ENCODE data around the gene OR1F1. TPM values are rescaled to one million over a fixed set of nuclear protein-coding genes. Genes with fewer than 3 reads are reported as not detected.

Gene OR1F1
- total RNA-seq, 1 experiment from 2014 or later, result not detected

DNA sequence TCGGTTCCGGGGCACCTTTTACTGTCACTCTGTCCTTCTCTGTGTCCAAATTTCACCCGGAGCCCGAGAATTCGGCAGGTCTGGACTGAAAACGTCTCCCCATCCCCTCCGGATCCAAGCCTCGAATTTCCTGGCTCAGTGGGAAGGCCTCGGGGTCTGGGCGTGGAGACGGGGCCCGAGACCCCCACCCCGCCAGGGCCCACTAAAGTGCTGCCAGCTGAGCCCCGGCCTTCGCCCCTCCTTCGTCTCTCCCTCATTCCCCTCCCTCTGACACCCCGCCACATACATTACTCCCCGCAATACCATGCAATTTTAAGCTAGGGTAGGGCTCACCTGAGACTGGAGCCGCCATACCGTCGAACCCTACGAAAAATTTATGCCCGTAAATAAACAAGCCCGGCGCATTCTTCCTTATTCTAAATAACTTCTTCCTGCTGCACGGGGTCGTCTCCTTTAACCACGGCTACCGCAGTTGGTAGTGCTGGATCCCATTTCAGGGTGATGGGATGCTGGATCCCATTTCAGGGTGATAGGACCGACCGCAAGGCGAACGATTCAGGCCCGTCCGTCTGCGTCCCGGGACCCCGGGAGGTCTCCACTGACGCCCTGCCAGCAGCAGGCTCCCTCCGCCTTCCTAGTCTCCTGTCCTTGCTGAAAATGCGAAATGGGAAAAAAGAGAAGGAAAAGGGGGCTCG, 4.4 kb upstream of the OR1F1 start:
- H4K20me1 ChIP-seq (ENCODE audit: control insufficient read depth, insufficient read depth, insufficient read length), result no peaks in the 10 kb centered on the region
- H3K4me2 ChIP-seq (ENCODE audit: insufficient read depth, insufficient read length, low read length), result peak overlapping the region; percentile 61
- no peak overlapping the region for H2BK5ac ChIP-seq (ENCODE audit: insufficient read length, low read length)
- peaks cover 25% of the 10 kb centered on the region for H3K23me2 ChIP-seq (ENCODE audit: insufficient read length, low read depth, low read length, poor library complexity, severe bottlenecking)
- H3K36me3 Mint-ChIP-seq (ENCODE audit: insufficient read depth in 1 of 3, low read depth in 3 of 3), result peaks cover 0 to 2% (median 0%) of the 10 kb centered on the region in 3 experiments; a peak in 2 of 7 replicates
- H3K4ac ChIP-seq (ENCODE audit: low read depth, low read length), result no peak overlapping the region
- no peak overlapping the region for H3K23ac ChIP-seq (ENCODE audit: insufficient read length, low read depth, low read length)
- no peak overlapping the region for H2BK12ac ChIP-seq (ENCODE audit: insufficient read length, low read depth, low read length)
- H3K4me1 Mint-ChIP-seq, result peaks cover 21 to 25% of the 10 kb centered on the region in 2 experiments
- H3K9me3 Mint-ChIP-seq, result peaks cover 6 to 7% of the 10 kb centered on the region in 2 experiments; a peak in 4 of 5 replicates
- H4K8ac ChIP-seq (replicated peaks; ENCODE audit: insufficient read length, low read depth, low read length), result no peak overlapping the region
- peak; percentile 60 for DNase-seq
- H3K79me2 ChIP-seq (ENCODE audit: insufficient read depth, low read length), result no peaks in the 10 kb centered on the region
- H3K9me3 ChIP-seq (ENCODE audit: control insufficient read depth, low read depth, low read length), result no peaks in the 10 kb centered on the region
- peak overlapping the region in 2 of 3 experiments; percentile 38 to 41; a peak in 2 of 7 replicates for H3K27ac Mint-ChIP-seq
- H3K4me3 Mint-ChIP-seq, result peak overlapping the region; percentile 87 to 97
- no peak overlapping the region for H3K27ac ChIP-seq (ENCODE audit: insufficient read length, low read depth, low read length)
- no peak overlapping the region for H2AK5ac ChIP-seq (ENCODE audit: insufficient read length, low read length)
- H3K27me3 Mint-ChIP-seq (ENCODE audit: low read depth), result peaks cover 68% of the 10 kb centered on the region
- H3K79me1 ChIP-seq (ENCODE audit: insufficient read depth, low read depth, low read length, poor library complexity, severe bottlenecking), result no peaks in the 10 kb centered on the region
- no peak overlapping the region for H3K9ac ChIP-seq (ENCODE audit: extremely low read depth, insufficient read length, low read length)
- no CpG with 5 or more reads among the region's 42 CpGs for WGBS (ENCODE audit: extremely low coverage, insufficient read length, low lambda C conversion rate)
- no peak overlapping the region for H4K5ac ChIP-seq (ENCODE audit: insufficient read length, low read depth, low read length)
- no peak overlapping the region for H2BK15ac ChIP-seq (ENCODE audit: low read depth, low read length)
- H3K56ac ChIP-seq (ENCODE audit: insufficient read length, low read depth, low read length), result no peak overlapping the region
- no peaks in the 10 kb centered on the region; the same call in 1 of the 2 replicates for H3K27me3 ChIP-seq (ENCODE audit: insufficient read depth, low read length)
- no peak overlapping the region for H2BK20ac ChIP-seq (ENCODE audit: low read depth, low read length, poor library complexity, severe bottlenecking)
- no peak overlapping the region for H2AFZ ChIP-seq (ENCODE audit: low read length)
- no peak overlapping the region for H3K18ac ChIP-seq (ENCODE audit: insufficient read length, low read depth, low read length)
- TF ChIP-seq, protein P1, sequence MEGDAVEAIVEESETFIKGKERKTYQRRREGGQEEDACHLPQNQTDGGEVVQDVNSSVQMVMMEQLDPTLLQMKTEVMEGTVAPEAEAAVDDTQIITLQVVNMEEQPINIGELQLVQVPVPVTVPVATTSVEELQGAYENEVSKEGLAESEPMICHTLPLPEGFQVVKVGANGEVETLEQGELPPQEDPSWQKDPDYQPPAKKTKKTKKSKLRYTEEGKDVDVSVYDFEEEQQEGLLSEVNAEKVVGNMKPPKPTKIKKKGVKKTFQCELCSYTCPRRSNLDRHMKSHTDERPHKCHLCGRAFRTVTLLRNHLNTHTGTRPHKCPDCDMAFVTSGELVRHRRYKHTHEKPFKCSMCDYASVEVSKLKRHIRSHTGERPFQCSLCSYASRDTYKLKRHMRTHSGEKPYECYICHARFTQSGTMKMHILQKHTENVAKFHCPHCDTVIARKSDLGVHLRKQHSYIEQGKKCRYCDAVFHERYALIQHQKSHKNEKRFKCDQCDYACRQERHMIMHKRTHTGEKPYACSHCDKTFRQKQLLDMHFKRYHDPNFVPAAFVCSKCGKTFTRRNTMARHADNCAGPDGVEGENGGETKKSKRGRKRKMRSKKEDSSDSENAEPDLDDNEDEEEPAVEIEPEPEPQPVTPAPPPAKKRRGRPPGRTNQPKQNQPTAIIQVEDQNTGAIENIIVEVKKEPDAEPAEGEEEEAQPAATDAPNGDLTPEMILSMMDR (conservative IDR thresholded peaks at IDR 0.05), result no peak
- H3K4me1 ChIP-seq (ENCODE audit: insufficient read depth, low read length), result no peaks in the 10 kb centered on the region
- H3T11ph ChIP-seq (ENCODE audit: low read length), result no peak overlapping the region
- H4K91ac ChIP-seq (ENCODE audit: insufficient read length, low read depth, low read length), result no peak overlapping the region
- no peak overlapping the region for H2BK120ac ChIP-seq (ENCODE audit: low read depth, low read length, poor library complexity, severe bottlenecking)
- H3K14ac ChIP-seq (ENCODE audit: insufficient read depth, low read length), result no peak overlapping the region
